ENCODE results near the gene LRRC56. TPM values are rescaled to one million over a fixed set of nuclear protein-coding genes. Genes with fewer than 3 reads are reported as not detected.
A peak's percentile ranks its signal among the peaks of the same experiment; 100 is the strongest.

Gene LRRC56
- total and polyA plus RNA-seq, 9 of the 15 experiments (the other 6 are each of a cell fraction or from before 2014, with no cell fraction given) = 0.03 to 4.5 (median 1.0) TPM; not detected in 1

DNA sequence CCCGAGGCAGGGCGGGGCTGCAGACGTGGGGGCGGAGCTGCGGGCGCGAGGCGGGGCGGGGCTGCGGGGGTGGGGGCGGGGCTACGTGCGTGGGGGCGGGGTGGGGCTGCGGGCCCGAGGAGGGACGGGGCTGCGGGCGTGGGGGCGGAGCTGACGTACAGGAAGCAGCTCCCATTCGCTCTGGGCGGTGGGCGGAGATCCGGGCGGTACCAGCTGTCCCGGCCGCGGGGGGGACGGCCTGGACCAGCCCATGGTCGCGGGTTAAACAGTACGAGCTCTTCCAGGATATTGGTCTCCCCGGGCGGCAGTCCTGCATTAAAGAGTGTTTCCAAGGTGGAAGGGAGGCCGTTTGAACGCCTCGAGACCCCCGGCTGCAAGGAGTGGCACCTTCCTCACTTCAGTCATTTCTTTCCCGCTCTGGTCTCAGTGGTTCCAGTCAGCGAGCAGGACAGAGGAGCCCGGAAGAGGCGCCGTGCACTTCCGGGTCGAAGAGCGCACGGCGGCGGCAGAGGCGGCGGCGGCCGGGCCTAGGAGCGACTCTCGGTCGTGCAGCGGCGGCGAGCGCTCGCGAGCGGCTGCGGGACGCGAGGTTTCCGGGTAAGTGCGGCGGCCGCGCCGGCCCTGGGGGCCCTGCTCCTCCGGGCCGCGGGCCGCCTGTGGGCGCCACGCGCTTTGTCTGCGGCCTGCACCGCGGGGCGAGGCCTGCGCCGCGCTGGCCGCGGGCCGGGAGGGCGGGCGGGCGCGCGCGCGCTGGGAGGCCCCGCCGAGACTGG lies 38.9 kb downstream of the LRRC56 start, which contains the start of gene PHRF1 (continued):
- TF ChIP-seq, protein P1, sequence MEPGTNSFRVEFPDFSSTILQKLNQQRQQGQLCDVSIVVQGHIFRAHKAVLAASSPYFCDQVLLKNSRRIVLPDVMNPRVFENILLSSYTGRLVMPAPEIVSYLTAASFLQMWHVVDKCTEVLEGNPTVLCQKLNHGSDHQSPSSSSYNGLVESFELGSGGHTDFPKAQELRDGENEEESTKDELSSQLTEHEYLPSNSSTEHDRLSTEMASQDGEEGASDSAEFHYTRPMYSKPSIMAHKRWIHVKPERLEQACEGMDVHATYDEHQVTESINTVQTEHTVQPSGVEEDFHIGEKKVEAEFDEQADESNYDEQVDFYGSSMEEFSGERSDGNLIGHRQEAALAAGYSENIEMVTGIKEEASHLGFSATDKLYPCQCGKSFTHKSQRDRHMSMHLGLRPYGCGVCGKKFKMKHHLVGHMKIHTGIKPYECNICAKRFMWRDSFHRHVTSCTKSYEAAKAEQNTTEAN (CRISPR knock-in tag; IDR thresholded peaks at IDR 0.05) = no peak
- TF ChIP-seq, protein P2, sequence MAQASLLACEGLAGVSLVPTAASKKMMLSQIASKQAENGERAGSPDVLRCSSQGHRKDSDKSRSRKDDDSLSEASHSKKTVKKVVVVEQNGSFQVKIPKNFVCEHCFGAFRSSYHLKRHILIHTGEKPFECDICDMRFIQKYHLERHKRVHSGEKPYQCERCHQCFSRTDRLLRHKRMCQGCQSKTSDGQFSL (CRISPR knock-in tag; IDR thresholded peaks at IDR 0.05) = no peak
- TF ChIP-seq, protein P2 (tag; IDR thresholded peaks at IDR 0.05) = no peak
- TF ChIP-seq, protein P3, sequence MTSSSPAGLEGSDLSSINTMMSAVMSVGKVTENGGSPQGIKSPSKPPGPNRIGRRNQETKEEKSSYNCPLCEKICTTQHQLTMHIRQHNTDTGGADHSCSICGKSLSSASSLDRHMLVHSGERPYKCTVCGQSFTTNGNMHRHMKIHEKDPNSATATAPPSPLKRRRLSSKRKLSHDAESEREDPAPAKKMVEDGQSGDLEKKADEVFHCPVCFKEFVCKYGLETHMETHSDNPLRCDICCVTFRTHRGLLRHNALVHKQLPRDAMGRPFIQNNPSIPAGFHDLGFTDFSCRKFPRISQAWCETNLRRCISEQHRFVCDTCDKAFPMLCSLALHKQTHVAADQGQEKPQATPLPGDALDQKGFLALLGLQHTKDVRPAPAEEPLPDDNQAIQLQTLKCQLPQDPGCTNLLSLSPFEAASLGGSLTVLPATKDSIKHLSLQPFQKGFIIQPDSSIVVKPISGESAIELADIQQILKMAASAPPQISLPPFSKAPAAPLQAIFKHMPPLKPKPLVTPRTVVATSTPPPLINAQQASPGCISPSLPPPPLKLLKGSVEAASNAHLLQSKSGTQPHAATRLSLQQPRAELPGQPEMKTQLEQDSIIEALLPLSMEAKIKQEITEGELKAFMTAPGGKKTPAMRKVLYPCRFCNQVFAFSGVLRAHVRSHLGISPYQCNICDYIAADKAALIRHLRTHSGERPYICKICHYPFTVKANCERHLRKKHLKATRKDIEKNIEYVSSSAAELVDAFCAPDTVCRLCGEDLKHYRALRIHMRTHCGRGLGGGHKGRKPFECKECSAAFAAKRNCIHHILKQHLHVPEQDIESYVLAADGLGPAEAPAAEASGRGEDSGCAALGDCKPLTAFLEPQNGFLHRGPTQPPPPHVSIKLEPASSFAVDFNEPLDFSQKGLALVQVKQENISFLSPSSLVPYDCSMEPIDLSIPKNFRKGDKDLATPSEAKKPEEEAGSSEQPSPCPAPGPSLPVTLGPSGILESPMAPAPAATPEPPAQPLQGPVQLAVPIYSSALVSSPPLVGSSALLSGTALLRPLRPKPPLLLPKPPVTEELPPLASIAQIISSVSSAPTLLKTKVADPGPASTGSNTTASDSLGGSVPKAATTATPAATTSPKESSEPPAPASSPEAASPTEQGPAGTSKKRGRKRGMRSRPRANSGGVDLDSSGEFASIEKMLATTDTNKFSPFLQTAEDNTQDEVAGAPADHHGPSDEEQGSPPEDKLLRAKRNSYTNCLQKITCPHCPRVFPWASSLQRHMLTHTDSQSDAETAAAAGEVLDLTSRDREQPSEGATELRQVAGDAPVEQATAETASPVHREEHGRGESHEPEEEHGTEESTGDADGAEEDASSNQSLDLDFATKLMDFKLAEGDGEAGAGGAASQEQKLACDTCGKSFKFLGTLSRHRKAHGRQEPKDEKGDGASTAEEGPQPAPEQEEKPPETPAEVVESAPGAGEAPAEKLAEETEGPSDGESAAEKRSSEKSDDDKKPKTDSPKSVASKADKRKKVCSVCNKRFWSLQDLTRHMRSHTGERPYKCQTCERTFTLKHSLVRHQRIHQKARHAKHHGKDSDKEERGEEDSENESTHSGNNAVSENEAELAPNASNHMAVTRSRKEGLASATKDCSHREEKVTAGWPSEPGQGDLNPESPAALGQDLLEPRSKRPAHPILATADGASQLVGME (CRISPR knock-in tag; IDR thresholded peaks at IDR 0.05) = no peak
- TF ChIP-seq PCBP1 (IDR thresholded peaks at IDR 0.05; ENCODE audit: low read depth, low read length, poor library complexity, severe bottlenecking) = peak; percentile 76
- TF ChIP-seq ZNF24 (IDR thresholded peaks at IDR 0.05) = 0 out of 2 replicates have a peak, but pooled peaks have one; percentile 60
- no peak for TF ChIP-seq MEIS2 (IDR thresholded peaks at IDR 0.05; ENCODE audit: partially characterized antibody)
- no peak for TF ChIP-seq RBM25 (IDR thresholded peaks at IDR 0.05; ENCODE audit: low read depth, low read length, severe bottlenecking)
- peak; percentile 86 for TF ChIP-seq ASH1L (IDR thresholded peaks at IDR 0.05; ENCODE audit: borderline replicate concordance, low read depth, partially characterized antibody)
- TF ChIP-seq GABPB1 (CRISPR knock-in tag; IDR thresholded peaks at IDR 0.05) = peak; percentile 95
- TF ChIP-seq FOXK1 (CRISPR knock-in tag; IDR thresholded peaks at IDR 0.05; ENCODE audit: borderline replicate concordance) = no peak
- TF ChIP-seq CTBP1 (IDR thresholded peaks at IDR 0.05; ENCODE audit: borderline replicate concordance) = peak; percentile 66
- TF ChIP-seq FOXJ2 (tag; IDR thresholded peaks at IDR 0.05) = no peak
- TF ChIP-seq ZNF165 (CRISPR knock-in tag; IDR thresholded peaks at IDR 0.05; ENCODE audit: borderline replicate concordance) = no peak
- no peak for TF ChIP-seq U2AF2 (optimal IDR thresholded peaks at IDR 0.05; ENCODE audit: low read depth, low read length)
- no peak for TF ChIP-seq LARP7 (IDR thresholded peaks at IDR 0.05)
- TF ChIP-seq HDAC1 (IDR thresholded peaks at IDR 0.05) = peak in 1 of 2 experiments; percentile 57; a peak in 1 of 4 replicates
- peak; percentile 65 for TF ChIP-seq RBBP5 (IDR thresholded peaks at IDR 0.05; ENCODE audit: borderline replicate concordance, insufficient read depth, low read length, poor library complexity, severe bottlenecking)
- TF ChIP-seq NCOA2 (IDR thresholded peaks at IDR 0.05; ENCODE audit: partially characterized antibody in 2 of 2) = no peak
- peak; percentile 33 to 45; a peak in 2 of 4 replicates for TF ChIP-seq SIX5 (IDR thresholded peaks at IDR 0.05; ENCODE audit: borderline replicate concordance in 1 of 2, insufficient read depth in 1 of 2, low read depth in 1 of 2, low read length in 2 of 2)
